Measurements from ENCODE around the gene M1AP. TPM values are rescaled to one million over a fixed set of nuclear protein-coding genes. Genes with fewer than 3 reads are reported as not detected.

Gene M1AP
- total RNA-seq = 0.32 TPM
- long read RNA-seq, partial matches to known transcripts = 0 of 2 reads
- long read RNA-seq, other reads (novel, unspliced or antisense) = 1 of 2 reads

GRCh38 chr2:74648009-74648443 is at the start of gene M1AP:
TSS of gene M1AP (minus strand) at chr2:74648330. CDS start at chr2:74640275, 8,055 bp downstream.
- no peak for DNase-seq (ENCODE audit: low spot score)

GRCh38 chr2:74696829-74697228 is 48.7 kb upstream of the M1AP start:
- DNase-seq (ENCODE audit: low spot score) = no peak

GRCh38 chr2:74695663-74696062 is 47.5 kb upstream of the M1AP start:
- DNase-seq (ENCODE audit: low spot score) = no peak

GRCh38 chr2:74694281-74694680 is 46.2 kb upstream of the M1AP start:
- no peak for DNase-seq (ENCODE audit: low spot score)

- no peak for DNase-seq (ENCODE audit: low spot score)
Observed at GRCh38 chr2:74693668-74694067, 45.5 kb upstream of the M1AP start.

GRCh38 chr2:74693213-74693612 is 45.1 kb upstream of the M1AP start:
- no peak for DNase-seq (ENCODE audit: low spot score)

- no peak for DNase-seq (ENCODE audit: low spot score)
Observed at GRCh38 chr2:74691929-74692328, 43.8 kb upstream of the M1AP start.

- no peak for DNase-seq (ENCODE audit: low spot score)
Observed at GRCh38 chr2:74690571-74690970, 42.4 kb upstream of the M1AP start.

- no peak for DNase-seq (ENCODE audit: low spot score)
Observed at GRCh38 chr2:74689671-74690070, 41.5 kb upstream of the M1AP start.

GRCh38 chr2:74688881-74689280 is 40.8 kb upstream of the M1AP start:
- no peak for DNase-seq (ENCODE audit: low spot score)

GRCh38 chr2:74685408-74685807 is 37.3 kb upstream of the M1AP start:
- no peak for DNase-seq (ENCODE audit: low spot score)

- no peak for DNase-seq (ENCODE audit: low spot score)
Observed at GRCh38 chr2:74682501-74682900, 34.4 kb upstream of the M1AP start.

- DNase-seq (ENCODE audit: low spot score) = no peak
Observed at GRCh38 chr2:74679615-74680014, 31.5 kb upstream of the M1AP start.

- no peak for DNase-seq (ENCODE audit: low spot score)
Observed at GRCh38 chr2:74676331-74676730, 28.2 kb upstream of the M1AP start.

- no peak for DNase-seq (ENCODE audit: low spot score)
Observed at GRCh38 chr2:74675090-74675489, 27.0 kb upstream of the M1AP start.

GRCh38 chr2:74673826-74674528 is 25.8 kb upstream of the M1AP start:
- no peak for DNase-seq (ENCODE audit: low spot score)

- no peak for DNase-seq (ENCODE audit: low spot score)
Observed at GRCh38 chr2:74671479-74671878, 23.3 kb upstream of the M1AP start.

- DNase-seq (ENCODE audit: low spot score) = no peak
Observed at GRCh38 chr2:74670263-74670662, 22.1 kb upstream of the M1AP start.

GRCh38 chr2:74668087-74668486 is 20.0 kb upstream of the M1AP start:
- no peak for DNase-seq (ENCODE audit: low spot score)

GRCh38 chr2:74659462-74659861 is 11.3 kb upstream of the M1AP start:
- no peak for DNase-seq (ENCODE audit: low spot score)

- DNase-seq (ENCODE audit: low spot score) = no peak
Observed at GRCh38 chr2:74658516-74658915, 10.4 kb upstream of the M1AP start.

GRCh38 chr2:74655579-74655978 is 7.4 kb upstream of the M1AP start:
- no peak for DNase-seq (ENCODE audit: low spot score)

All from mesenteric fat pad (tissue), 1 donor.